ENCODE data around the gene PTMS.

PTMS gene

GRCh38 chr12:6790496-6791150, 24.5 kb downstream of the PTMS start:
- DNase-seq = peak; percentile 46

DNA sequence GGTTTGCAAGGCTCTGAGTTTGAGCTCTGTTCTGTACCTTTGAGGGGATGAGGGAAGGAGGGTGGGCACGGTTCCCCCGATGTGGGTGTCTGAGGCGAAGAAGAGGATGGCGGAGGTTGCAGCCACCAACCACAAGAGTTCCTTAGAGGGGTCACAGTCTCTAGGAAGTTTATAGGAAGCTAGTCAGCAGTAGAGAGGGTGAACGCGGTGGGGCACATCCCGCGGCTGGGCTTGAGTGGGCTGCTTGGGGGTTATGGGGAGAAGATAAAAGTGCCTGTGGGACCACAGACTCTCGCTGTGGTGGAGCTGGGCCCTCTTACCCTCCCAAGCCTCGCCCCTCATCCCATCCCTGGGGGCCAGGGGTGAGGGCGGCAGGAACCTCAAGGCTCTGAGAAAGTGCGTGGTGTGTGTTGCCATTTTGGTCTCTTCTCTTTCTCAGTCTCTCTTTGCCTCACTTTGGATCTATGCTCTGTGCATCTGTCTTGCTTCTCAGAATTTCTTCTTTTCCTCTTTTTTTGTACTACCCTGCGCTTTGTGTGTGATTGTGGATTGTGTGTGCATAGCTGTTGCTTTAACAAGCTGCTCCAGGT, 25.9 kb downstream of the PTMS start:
- DNase-seq = peak; percentile 54

DNA sequence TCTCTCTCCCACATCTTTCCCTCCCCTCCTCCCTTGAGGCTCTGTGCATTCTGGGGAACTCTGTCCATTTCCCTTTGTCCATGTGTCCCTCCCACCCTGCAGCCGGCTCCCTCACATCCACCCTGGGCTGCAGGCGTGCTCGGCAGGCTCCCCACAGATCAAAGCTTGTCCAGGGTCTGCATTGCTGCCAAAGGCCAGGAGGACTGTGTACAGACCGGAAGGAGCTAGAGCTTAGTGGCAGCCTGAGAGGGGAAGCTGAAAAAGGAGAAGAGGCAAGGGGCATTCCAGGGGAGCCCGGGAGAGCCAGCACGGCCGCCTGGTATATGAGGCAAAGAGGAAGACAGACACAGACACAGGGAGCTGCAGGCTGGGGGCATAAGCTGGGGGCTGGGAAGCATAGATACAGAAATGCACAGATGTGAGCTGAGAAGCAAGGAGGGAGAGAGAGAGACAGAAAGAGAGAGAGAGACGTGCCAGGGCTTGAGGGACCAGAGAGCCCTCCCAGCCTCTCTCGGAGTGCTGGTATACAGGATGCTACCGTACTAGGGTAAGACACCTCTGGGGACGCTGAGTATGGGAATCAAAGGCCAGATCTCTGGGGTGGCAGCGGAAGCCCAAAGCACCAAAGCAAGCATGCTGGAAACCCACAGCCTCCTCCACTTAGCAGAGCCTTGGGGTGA, 26.5 kb downstream of the PTMS start:
- DNase-seq = peak; percentile 85

GRCh38 chr12:6795088-6795487, 28.9 kb downstream of the PTMS start:
- DNase-seq = no peak

DNA sequence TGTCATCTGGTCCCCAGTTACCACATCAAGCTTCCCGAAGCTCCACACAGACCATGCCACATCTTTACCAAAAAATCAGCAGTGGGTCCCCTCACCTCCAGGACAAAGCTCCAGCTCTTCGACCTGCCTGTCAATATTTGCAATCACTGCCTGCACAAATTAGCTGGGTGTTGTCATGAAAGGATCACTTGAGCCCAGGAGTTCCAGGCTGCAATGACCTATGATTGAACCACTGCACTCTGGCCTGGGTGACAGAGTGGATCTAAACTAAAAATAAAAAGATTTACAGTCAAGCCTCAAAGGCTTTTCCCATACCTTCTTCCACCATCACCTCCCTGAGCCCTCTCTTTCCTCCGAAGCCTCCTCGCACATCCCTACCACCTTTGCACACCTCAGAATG, 30.4 kb downstream of the PTMS start:
- no peak for DNase-seq

DNA sequence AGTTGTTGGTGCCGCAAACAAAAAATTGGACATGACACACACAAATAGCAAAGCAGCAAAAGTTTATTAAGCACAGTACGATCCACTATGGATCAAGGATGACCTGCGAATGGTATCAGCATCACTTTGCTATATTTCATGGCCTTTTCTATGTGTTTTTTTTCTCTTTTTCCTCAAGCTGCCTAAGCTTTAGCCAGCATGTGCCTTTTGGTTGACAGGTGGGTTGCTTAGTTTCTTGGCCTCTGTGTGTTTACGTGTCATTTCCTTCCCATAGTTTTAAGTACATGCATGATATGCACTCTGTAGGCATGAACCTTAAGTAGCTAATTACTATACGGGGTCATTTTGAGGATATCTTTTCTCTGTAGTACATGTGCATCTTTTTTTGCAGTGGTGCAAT, 33.0 kb downstream of the PTMS start:
- DNase-seq = no peak

DNA sequence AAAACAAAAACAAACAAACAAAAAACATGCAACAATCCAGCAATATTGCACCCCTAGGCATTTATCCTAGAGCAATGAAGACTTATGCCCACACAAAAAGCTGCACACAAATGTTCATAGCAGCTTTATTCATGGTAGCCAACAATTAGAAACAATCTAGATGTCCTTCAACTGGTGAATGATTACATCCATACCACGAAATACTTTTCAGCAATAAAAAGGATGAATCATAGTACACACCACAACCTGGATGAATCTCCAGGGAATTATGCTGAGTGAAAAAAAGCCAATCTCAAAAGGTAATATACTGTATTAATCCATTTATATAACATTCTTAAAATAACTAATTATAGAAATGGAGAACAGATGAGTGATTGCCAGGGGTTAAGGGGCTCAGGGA, 41.0 kb downstream of the PTMS start:
- DNase-seq = no peak

GRCh38 chr12:6809056-6809455, 42.9 kb downstream of the PTMS start:
- DNase-seq = no peak

DNA sequence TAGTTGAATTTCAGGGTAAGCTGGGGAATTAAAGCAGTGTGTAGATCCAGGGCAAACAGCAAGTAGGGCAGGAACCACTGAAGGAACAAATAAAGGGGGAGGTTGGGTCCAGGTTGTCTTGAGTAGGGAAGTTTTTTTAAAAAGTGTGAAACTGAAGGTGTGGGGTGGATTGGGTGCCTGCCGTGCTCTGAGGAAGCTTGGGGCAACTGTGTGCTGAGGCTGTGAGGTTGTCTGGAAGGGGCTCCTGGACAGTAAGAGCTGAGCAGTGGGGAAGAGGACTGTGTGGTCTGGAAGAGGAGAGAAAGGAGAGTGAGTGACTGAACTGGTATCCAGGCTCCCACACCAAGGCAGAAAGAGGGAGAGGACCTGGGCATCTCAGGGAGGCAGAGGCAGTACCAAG, 44.6 kb downstream of the PTMS start:
- no peak for DNase-seq

- DNase-seq = peak; percentile 25
Measured at GRCh38 chr12:6813363-6813762, 47.2 kb downstream of the PTMS start.

GRCh38 chr12:6816598-6816997, 50.4 kb downstream of the PTMS start:
- no peak for DNase-seq

GRCh38 chr12:6817098-6817497, 50.9 kb downstream of the PTMS start:
- DNase-seq = no peak

- no peak for DNase-seq
Measured at GRCh38 chr12:6817662-6818157, 51.5 kb downstream of the PTMS start.

DNA sequence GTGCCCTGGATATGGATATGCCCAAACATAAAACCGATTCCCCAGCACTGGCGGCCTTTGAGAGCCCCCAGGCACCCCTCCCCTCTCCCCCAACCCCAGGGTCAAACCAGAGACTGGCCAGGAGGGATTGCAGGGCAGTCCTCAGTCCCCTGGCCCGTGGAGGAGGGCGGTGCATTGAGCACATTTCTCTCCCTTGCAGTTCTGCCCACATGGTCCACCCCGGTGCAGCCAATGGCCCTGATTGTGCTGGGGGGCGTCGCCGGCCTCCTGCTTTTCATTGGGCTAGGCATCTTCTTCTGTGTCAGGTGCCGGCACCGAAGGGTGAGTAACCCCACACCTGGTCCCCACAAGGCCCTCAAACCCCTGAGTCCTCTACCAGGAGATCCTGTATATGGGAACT, 52.1 kb downstream of the PTMS start:
- no peak for DNase-seq

- no peak for DNase-seq
Measured at GRCh38 chr12:6818645-6819044, 52.5 kb downstream of the PTMS start.

DNA sequence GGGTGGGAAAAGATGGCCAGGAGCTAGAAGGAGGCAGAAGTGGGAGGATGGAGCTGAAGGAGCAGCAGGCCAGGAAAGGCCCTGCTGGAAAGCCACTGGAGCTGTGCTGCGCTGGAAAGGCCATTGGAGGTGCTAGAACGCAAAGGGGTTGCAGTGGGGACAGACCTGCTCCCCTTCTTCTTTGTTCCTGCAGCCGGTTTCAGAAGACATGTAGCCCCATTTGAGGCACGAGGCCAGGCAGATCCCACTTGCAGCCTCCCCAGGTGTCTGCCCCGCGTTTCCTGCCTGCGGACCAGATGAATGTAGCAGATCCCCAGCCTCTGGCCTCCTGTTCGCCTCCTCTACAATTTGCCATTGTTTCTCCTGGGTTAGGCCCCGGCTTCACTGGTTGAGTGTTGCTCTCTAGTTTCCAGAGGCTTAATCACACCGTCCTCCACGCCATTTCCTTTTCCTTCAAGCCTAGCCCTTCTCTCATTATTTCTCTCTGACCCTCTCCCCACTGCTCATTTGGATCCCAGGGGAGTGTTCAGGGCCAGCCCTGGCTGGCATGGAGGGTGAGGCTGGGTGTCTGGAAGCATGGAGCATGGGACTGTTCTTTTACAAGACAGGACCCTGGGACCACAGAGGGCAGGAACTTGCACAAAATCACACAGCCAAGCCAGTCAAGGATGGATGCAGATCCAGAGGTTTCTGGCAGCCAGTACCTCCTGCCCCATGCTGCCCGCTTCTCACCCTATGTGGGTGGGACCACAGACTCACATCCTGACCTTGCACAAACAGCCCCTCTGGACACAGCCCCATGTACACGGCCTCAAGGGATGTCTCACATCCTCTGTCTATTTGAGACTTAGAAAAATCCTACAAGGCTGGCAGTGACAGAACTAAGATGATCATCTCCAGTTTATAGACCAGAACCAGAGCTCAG, 53.2 kb downstream of the PTMS start:
- no peak for DNase-seq

GRCh38 chr12:6820166-6820565, 54.0 kb downstream of the PTMS start:
- no peak for DNase-seq
